GM21360 (cell line): ENCODE measurements around the gene LIG4.
"Not testable (repeated sequence)": the region's sequence is repeated elsewhere in the genome, so short reads cannot be mapped to it uniquely, and the experiment has no call there.

Experiments used
- ATAC-seq: cut with Tn5 transposase; IDR thresholded peaks from one replicate; pipeline ENCODE4 v1.9.1; 2021; ENCODE audit warnings: mild to moderate bottlenecking, moderate library complexity; ENCODE audit not compliant: unreplicated experiment

Gene LIG4

DNA sequence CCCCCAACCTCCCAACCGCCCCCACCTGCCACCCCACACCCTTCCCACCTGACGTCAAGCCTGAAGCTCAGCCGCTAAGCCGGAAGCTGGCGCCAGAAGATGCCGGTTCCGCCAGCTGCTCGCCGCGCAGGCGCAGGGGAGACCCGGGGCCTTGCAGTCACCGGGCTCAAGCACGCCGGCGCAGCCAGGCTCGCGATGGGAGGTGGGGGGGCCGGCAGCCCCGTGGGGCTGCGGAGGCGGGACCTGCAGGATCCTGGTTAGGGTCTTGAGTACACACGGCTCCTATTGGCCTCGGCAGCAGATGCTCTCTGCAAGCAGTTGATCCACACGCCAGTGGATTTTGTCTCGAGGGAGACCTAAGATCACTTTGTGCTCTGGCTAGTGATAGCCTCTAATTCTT, at the start of gene LIG4:
Gene LIG4, minus strand, starts transcription at position 101 of the 400 bp plus-strand sequence. CDS start 4,268 bp downstream, outside the sequence.
- ATAC-seq: peak; percentile 60

GRCh38 chr13:108263621-108264355, 48.5 kb upstream of the LIG4 start:
- no peak for ATAC-seq

- ATAC-seq: no peak
These were observed 41.9 kb upstream of the LIG4 start for GRCh38 chr13:108257248-108257647.

DNA sequence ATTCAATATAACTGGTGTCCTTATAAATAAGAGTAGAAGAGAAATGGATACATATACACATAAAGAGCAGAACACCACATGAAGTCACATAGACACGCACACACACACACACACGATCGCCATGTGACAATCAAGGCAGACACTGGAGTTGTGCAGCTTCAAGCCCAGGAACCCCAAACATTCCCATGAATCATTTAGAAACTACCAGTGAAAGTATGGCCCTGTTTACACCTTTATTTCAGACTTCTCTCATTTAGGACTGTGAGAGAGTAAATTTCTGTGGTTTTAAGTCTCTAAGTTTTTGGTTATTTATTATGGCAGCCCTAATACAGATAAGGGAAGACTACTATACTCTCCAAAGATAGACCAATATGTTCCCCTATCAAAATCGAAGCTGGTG, 33.8 kb upstream of the LIG4 start:
- ATAC-seq: peak; percentile 68

GRCh38 chr13:108230377-108230776, 15.0 kb upstream of the LIG4 start:
- no peak for ATAC-seq

- no peak for ATAC-seq
These were observed 12.4 kb upstream of the LIG4 start for GRCh38 chr13:108227651-108228272.

DNA sequence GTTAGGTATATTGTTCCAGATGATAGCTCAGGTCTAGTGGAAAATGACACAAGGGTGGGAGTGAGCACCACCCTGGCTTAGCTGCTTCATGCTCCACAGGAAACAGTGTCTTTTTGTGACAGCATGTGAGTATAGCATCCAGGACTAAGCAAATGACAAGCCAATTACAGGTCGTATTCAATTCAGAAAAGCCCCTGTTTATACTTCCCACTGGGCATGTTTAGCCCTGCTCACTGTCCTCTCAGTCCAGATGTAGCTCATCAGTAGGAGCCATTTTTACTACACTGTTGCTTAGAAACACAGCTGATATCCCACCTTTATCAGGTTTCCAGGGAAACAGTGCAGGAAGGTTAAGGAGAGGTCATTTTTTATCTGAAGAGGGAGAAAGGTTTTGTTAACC, 10.8 kb upstream of the LIG4 start:
- ATAC-seq: peak; percentile 42

GRCh38 chr13:108225440-108225839, 10.1 kb upstream of the LIG4 start:
- ATAC-seq: peak; percentile 45

- no peak for ATAC-seq
These were observed 8.6 kb upstream of the LIG4 start for GRCh38 chr13:108223687-108224503.

DNA sequence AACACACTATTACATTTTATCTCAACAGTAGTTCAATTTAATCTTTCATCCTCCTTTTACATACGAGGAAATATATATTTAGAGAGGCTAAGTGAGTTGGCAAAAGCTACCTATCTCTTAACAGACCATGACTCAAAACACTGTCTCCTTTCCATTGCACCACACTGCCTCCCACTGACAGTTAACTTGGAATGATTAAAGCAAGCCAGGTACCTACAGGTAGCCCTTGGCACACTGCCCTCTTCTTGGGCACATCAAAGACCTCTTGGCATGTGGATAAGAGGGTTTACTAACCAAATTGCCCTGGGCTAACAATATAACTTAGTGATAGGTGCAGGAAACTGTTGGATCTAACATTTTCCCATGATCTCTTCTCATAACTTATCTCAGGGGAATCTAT, 4.7 kb upstream of the LIG4 start:
- ATAC-seq: no peak

DNA sequence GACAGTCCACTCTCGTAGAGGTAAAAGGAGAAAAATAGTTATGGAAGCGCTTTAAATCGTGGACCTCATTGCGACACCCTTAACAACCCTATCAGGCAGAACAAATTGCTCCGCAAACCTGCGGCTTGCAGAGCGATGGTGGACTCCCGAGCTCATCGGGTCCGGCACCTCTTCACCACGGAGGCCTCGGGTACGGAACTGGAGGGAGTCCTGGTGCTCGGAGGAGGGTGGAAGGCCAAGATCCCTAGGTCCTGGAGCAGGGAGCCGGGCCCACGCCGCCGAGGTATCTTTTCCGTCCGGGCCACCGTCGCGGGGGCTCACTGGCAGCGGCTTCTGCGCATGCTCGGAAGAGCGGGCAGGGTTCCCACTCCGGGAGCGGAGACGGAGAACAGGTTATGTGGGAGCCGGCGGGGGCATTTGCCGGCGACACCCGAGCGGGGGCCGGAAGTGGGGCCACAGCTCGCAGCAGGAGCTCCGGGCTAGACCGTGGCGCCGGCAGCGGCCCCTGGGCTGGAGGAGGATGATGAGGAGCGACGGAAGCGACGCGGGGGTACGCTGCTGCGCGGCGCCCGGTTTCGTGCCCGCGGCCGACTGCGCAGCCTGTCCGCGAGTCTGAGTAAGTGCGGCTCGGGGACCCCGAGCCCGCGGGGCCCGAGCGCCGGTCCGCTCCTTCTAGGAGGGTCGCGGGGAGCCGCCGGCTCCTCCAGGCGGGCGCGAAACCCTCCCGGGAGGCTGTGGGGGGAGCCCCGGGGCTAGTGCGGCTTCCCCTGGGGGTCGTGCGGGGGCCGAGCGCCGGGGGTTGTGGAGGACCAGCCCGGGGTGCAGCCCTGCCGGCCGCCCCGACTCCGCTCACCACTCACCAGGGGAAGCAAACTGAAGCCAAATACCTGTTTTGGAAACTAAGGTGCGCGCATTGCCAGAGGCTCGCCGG, 3.0 kb upstream of the LIG4 start, which contains the start of gene ABHD13:
Gene ABHD13, plus strand, starts transcription at position 349 of the 931 bp plus-strand sequence. CDS start 10,827 bp downstream, outside the sequence.
- peak; percentile 74 for ATAC-seq

DNA sequence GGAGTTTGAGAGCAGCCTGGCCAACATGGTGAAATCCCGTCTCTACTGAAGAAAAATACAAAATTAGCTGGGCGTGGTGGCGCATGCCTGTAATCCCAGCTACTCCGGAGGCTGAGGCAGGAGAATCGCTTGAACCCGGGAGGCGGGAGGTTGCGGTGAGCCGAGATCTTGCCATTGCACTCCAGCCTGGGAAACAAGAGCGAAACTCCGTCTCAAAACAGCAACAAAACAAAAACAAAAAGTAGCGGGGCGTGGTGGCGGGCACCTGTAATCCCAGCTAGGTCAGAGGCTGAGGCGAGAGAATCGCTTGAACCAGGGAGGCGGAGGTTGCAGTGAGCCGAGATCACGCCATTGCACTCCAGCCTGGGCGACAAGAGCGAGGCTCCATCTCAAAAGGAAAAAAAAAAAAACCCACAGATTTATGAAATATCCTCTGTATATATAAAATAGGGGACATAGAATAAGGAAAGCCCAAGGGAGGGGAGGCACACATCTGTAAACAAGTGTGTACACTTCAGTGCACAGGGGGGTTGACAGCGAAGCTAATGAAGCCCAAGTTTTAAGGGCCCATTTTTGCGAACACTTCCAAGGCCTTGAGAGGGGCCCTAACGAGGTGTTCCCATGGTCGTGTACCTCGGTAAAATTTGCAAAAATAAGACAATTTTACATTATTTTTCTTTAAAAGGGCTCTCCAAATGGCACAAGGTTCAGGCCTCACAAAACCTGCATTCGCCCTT, 2.1 kb upstream of the LIG4 start:
- ATAC-seq: not testable (repeated sequence)

DNA sequence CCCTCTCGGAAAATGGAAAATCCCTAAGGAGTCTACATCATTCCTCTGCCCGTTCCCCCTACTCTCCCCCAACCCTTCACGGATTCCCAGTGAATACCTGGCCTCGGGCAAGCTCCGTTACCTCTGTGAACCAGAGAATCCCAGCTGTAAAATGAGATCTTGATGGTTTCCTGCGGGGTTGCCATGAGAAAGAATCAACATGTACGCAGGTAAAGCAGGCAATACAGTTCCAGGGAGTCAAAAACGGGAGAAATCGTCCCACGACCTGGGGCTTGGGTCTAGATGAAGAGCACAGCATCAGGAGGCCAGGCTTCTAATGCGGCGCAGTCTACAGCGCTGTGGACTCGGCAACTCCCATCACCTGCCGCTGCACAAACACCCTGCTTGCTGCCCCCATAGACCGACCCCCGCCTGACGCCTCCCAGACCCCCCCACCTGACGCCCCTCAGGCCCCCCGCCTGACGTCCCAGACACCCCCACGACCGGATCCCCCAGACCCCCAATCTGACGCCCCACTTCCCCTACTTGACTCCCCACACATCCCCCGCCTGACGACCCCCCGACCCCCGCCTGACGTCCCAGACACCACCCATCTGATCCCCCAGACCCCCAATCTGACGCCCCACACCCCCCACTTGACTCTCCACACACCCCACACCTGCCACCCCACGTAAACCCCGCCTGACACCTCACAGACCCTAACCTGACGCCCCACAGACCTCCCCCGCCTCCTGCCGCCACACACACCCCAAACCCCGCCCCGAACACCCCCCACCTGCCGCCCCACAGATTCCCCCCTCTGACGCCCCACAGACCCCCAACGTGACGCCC, 680 bp downstream of the LIG4 start:
- no peak for ATAC-seq

DNA sequence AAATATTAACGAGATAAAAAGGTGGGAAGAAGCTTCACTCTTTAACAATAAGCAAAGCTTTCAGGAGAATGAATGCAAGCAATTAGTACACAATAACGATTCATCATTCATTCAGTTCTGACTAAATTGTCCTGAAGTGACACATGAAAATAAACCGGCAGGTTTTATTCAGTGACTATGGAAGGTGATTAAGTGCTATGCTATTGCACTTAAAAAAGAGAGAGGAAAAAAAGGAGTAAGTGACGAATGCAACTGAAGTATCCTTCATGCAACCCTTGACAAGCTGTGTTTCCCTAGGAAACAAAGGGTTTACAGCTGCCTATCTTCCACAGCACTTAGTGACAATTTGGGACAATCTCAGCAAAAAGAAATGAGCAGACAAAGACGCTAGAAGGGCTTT, 1.4 kb downstream of the LIG4 start:
- no peak for ATAC-seq

DNA sequence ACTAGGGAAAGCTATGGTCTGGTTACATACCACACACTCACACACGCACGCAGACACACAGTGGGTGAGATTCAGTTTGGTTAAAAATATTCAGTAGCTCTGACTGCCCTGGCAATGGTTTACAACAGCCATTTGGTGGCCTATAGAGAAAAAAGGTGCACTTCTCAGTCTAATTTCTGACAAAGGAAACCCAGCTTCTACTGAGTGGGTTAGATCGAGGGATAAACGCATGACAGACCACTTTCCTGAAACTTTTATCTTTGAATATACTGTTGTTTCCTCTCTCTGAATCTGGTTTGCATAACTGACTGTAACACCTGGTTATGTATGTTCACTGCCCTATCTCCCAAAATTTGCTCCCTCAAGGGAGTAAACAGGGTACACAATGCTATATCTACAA, 2.5 kb downstream of the LIG4 start:
- peak; percentile 43 for ATAC-seq

DNA sequence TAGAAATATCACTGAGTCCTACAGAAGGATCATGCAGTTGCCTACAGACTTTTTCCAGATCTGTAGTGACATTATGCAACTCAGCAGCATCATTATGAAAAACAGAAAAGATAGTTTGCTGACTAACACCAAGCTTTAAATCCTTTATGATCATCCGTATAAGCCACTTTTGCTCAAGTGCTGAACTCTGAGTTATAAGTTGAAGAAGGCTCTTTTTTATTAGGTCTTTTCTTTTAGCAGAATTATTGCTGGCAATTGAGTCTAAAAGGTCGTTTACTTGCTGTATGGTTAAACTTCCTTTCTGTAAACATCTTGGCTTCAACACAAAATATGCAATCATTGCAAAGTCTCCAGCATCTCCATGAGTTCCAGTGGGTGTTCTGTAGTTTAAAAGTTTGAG, 4.8 kb downstream of the LIG4 start:
- no peak for ATAC-seq

DNA sequence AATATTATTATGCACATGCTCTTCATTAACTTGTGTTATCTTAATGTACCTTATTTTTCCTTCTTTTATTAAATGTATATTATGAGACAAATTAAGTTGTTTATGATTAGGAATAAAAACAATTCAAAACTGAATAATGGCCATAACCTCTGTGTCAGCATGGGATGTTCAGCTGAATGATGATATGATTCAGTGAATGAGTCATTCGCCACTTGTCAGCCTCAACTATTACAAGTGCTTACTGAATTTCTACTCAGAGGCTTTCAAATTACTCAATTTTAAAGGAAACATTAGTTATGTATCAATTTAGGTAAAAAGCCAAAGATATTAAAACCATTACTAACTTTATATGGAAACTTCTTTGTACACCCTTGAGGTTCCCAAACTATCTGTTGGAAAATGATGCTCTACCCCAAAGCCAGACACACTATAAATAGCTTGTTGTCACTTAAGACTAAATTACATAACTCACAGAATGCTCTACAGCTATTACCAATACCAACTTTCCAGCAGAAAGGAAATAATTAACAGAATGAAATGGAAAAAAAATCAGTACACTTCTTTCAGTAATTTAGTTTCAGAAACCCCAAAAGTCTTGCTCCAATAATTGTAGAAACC, 14.4 kb downstream of the LIG4 start:
- no peak for ATAC-seq

- no peak for ATAC-seq
These were observed 19.5 kb downstream of the LIG4 start for GRCh38 chr13:108195861-108196260.

DNA sequence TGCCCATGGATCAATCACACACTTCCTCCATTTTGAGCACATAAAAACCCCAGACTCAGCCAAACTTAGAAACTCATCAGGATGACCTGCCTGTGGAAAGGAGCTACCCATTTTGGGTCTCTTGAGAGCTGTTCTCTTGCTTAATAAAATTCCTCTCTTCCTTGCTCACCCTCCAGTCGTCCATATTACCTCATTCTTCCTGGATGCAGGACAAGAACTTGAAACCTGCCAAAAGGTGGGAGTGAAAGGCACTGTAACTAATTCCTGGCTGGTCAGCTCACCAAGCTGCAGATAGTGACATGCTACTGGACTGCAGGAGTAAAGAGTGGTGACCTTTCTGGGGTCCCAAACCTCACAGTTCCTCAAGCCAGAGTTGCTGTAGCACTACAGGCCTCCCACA, 20.2 kb downstream of the LIG4 start:
- ATAC-seq: no peak
